Left ventricle myocardium superior (tissue), 1 donor: Measurements from ENCODE around the gene PPP2R5B. TPM values are rescaled to one million over a fixed set of nuclear protein-coding genes. Genes with fewer than 3 reads are reported as not detected.

Experiments
- ATAC-seq: fragments of 200-7000 bp; cut with Tn5 transposase; one replicate; pipeline ENCODE4 v1.9.1; 2020; ENCODE audit warnings: mild to moderate bottlenecking, moderate library complexity
- DNase-seq: peaks from one replicate; pipeline ENCODE4 v3.0.0-alpha.2; 2020
- intact Hi-C: fragments of 100-400 bp; cut with micrococcal nuclease; formaldehyde crosslinking; loops from one replicate; pipeline ENCODE4 v1.11.0; 2022
- total RNA-seq: library from RNA; stranded (reverse); fragmentation: NEBNext Ultra II Directional; extraction: Animal tissue kit (Norgen Biotek cat#: 25700); gene quantifications from one replicate; pipeline ENCODE4 v1.2.1, GENCODE V29; 2021
- donor health status: DM: no; HTN: yes; CAD: no; lungs with severe emphysema.

PPP2R5B gene
- total RNA-seq, 1 donor from 2014 or later: 18.4 TPM

GRCh38 chr11:64920124-64920523 lies 4.4 kb upstream of the PPP2R5B start:
- ATAC-seq: no peak
- no peak for DNase-seq
- intact Hi-C loops: no loop called here

GRCh38 chr11:64921384-64921783 lies 3.1 kb upstream of the PPP2R5B start:
- DNase-seq (no peak), ATAC-seq (no peak)
- intact Hi-C loops: no loop called here

GRCh38 chr11:64923151-64923661 lies 1.3 kb upstream of the PPP2R5B start:
- DNase-seq: no peak
- no peak for ATAC-seq
- intact Hi-C loops: no loop called here

GRCh38 chr11:64924910-64925284 lies 408 bp downstream of the PPP2R5B start:
- ATAC-seq: peak; percentile 4
- intact Hi-C loops: no loop called here
- DNase-seq: no peak

- intact Hi-C loops: no loop called here
- no peak for DNase-seq
- ATAC-seq: no peak
Measured at GRCh38 chr11:64925536-64926436, 1.3 kb downstream of the PPP2R5B start.

GRCh38 chr11:64926689-64927088 lies 2.2 kb downstream of the PPP2R5B start:
- no peak for ATAC-seq
- no peak for DNase-seq
- intact Hi-C loops: no loop called here

GRCh38 chr11:64928957-64929356 lies 4.5 kb downstream of the PPP2R5B start:
- intact Hi-C loops: no loop called here
- no peak for ATAC-seq
- no peak for DNase-seq

GRCh38 chr11:64929625-64930024 lies 5.1 kb downstream of the PPP2R5B start:
- no peak for DNase-seq
- no peak for ATAC-seq
- intact Hi-C loops: no loop called here

GRCh38 chr11:64930340-64930739 lies 5.9 kb downstream of the PPP2R5B start:
- ATAC-seq (no peak), DNase-seq (no peak)
- intact Hi-C loops: no loop called here

- ATAC-seq: no peak
- DNase-seq: no peak
- intact Hi-C loops: no loop called here
Measured at GRCh38 chr11:64931290-64931689, 6.8 kb downstream of the PPP2R5B start.

- DNase-seq: no peak
- intact Hi-C loops: no loop called here
- ATAC-seq: no peak
Measured at GRCh38 chr11:64932324-64932723, 7.8 kb downstream of the PPP2R5B start.

GRCh38 chr11:64933213-64933934 lies 8.9 kb downstream of the PPP2R5B start:
- intact Hi-C loops: no loop called here
- DNase-seq: no peak
- no peak for ATAC-seq

- intact Hi-C loops: no loop called here
- DNase-seq (no peak), ATAC-seq (no peak)
Measured at GRCh38 chr11:64933935-64934681, 9.6 kb downstream of the PPP2R5B start.

- intact Hi-C loops: no loop called here
- ATAC-seq (peak; percentile 16), DNase-seq (no peak)
Measured at GRCh38 chr11:64934682-64935358, 10.3 kb downstream of the PPP2R5B start.

GRCh38 chr11:64935359-64936081 lies 11.0 kb downstream of the PPP2R5B start, which contains the start of gene GPHA2:
GPHA2 (minus strand) TSS chr11:64935893; CDS start chr11:64935460, 433 bp downstream.
- DNase-seq (no peak), ATAC-seq (peak; percentile 13)
- intact Hi-C loops: no loop called here

- ATAC-seq (no peak), DNase-seq (no peak)
- intact Hi-C loops: no loop called here
Measured at GRCh38 chr11:64936539-64936938, 12.1 kb downstream of the PPP2R5B start.

- intact Hi-C loops: no loop called here
Measured at GRCh38 chr11:64947208-64947814, 22.8 kb downstream of the PPP2R5B start.

GRCh38 chr11:64951529-64951928 lies 27.0 kb downstream of the PPP2R5B start:
- intact Hi-C loops: no loop called here
- no peak for DNase-seq
- no peak for ATAC-seq

More at GRCh38 chr11:64947208-64947814, 22.8 kb downstream of the PPP2R5B start:
- peak; percentile 21 for ATAC-seq
- no peak for DNase-seq
